GM19467 (cell line): ENCODE data around the gene EHMT1.
"Not testable (repeated sequence)": the region's sequence is repeated elsewhere in the genome, so short reads cannot be mapped to it uniquely, and the experiment has no call there.

Experiments used
- ATAC-seq: cut with Tn5 transposase; IDR thresholded peaks from one replicate; pipeline ENCODE4 v1.9.1; 2021; ENCODE audit warnings: mild to moderate bottlenecking, moderate library complexity; ENCODE audit not compliant: unreplicated experiment

EHMT1 gene

DNA sequence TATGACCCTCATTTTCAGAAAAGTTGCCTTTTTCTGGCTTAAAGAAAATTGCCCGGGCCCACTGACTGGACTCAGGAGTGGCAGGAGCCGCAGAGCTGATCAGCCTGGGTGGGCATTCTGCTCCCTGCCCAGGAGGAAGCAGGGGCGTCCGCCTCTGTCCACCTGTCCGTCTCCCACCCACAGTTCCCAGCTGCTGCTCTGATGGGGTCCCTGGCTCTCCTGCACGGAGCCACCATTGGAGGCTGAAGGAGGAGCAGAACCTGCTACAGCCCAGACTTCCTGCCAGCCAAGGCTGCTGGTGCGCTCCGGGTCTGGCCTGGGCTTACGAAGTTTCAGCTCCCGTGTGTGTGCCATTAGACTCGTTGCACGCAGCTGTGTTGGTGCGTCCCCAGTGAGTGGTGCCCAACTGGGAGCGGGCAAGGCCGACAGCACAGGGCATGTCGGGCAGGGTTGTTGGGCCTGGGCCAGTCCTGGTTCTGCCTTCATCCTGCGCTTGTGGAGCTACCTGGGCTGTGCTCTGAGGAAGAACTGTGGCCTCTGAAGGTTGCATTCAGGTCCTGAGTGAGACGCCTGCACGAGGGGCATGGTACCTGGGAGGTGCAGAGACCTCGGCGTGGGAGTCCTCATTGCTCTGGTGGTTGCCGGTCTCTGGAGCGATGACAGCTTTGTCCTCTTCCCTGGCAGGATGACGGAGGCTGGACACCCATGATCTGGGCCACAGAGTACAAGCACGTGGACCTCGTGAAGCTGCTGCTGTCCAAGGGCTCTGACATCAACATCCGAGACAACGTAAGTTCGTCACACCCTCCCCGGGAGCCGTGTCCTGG lies 181.6 kb downstream of the EHMT1 start:
- ATAC-seq: no peak

DNA sequence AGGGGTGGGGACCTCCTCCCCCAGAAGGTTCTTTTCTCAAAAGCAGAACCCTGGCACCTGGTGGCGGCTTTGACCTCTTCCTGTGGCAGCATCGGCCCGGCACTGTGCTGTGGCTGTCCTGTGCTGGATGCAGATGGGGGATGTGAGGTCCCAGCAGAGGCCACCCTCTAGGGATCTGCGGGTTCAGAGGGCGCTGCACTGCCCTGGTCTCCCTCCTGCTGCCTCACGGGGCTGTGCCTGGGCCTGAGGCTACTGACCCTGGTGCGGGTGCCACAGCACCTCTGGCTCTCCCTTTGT lies 182.2 kb downstream of the EHMT1 start:
- ATAC-seq: no peak

DNA sequence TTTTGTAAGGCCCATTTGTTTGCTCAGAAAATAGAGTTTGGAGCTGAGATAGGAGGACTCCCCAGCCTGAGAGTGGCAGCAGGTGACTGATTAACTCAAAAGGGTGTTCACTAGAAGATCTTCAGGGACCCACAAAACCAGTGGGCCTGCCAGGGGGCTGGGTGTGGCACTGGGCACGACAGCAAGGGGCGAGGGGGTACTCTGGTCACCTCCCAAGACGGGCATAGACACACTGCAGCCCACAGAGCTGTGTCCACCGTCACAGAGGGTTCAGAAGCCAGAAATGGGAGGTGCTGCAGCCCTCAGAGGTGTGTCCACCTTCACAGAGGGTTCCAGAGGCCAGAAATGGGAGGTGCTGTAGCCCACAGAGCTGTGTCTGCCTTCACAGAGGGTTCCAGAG lies 183.2 kb downstream of the EHMT1 start:
- ATAC-seq: no peak

DNA sequence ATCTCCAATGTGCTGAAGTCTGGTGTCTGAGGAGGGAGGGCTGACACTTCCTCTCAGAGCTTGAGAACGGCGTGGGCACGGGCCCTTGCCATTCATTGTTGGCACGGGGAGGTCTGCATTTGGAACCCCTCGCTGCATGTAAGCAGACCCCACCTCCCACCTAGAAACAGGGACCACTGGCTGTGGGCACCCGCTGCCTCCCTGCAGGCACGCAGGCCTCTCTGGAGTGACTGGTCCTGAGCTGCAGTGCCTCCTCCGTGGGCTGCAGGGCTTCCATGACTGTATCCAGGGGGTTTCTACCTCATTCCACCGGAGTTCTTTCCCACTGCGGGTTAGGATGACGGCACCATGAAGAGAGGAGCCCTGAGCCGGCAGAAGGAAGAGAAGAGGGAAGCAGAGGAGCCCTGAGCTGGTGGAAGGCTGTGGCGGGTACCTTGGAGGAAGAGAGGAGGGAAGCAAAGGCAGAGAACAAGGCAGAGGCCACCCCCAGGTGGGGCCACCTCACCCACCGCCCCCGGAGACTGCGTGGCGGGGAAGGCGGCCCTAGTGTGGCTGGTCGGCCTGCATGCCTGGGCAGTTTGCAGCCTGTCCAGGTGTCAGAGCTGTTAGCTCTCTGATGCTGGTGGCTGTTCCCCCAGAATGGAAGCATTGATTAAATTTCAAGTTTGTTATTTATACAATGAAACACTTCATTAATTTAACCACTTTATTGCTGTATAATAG lies 183.9 kb downstream of the EHMT1 start:
- no peak for ATAC-seq

DNA sequence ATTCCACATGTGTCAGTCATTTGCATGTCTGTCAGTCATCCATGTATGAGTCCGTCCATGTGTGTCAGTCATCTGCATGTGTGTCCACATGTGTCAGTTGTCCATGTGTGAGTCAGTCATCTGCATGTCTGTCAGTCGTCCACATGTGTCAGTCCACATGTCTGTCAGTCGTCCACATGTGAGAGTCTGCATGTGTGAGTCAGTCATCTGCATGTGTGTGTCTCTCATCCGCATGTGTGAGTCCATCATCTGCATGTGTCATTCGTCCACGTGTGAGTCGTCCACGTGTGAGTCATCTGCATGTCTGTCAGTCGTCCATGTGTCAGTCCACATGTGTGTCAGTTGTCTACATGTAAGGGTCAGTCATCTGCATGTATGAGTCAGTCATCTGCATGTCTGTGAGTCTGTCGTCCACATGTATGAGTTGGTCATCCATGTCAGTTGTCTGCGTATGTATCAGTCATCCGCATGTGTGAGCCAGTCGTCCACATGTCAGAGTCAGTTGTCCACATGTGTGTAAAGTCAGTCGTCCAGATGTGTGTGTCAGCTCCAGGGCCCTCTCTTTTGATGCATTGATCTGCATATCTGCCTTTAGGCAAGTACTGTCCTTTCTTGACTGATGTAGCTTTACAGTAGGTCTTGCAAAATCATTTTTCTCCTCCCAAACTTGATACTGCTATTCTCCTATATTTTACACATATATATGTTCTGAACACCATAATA lies 186.3 kb downstream of the EHMT1 start:
- no peak for ATAC-seq

DNA sequence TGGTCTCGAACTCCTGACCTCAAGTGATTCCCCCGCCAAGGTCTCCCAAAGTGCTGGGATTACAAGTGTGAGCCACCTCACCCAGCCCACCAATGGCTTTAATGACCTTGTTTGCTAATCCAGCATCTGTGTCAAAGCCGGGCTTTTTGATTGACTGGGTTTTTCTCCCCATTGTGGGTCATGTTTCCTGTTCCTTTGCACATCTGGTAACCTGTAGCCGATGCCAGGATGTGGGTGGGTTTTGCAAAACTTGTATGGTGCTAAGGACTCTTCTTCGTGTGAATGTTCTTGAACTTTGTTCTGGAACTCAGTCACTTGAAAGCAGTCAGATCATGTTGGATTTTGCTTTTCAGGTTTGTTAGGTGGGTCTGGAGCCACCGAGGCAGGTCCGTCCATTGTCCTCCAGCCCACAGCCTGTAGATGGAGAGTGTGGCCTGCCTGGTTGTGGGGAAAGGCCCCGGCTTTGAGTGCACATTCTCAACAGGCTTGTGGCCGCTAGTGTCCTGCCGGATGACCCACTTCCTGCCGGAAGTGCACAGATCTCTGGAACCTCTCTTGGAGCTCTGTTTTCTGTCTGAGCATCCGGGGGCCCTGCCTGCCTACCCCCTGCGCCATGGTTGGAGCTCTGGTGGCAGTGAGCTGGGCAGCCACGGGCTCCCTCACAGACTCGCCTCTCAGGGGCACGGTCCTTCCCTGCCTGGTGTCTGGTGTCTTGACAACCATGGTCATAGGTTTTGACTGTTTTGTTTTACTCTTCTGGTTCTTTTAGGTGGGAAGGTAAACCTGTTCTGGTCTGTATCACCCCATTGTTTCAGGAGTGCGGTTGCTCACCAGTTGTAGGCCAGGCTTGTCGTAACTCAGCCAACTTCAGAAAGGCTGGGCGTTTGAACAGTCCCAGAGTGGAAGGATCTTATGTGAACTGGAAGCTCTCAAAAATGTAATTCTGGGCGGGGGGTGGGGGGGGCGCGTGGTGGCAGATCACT lies 189.2 kb downstream of the EHMT1 start:
- no peak for ATAC-seq

DNA sequence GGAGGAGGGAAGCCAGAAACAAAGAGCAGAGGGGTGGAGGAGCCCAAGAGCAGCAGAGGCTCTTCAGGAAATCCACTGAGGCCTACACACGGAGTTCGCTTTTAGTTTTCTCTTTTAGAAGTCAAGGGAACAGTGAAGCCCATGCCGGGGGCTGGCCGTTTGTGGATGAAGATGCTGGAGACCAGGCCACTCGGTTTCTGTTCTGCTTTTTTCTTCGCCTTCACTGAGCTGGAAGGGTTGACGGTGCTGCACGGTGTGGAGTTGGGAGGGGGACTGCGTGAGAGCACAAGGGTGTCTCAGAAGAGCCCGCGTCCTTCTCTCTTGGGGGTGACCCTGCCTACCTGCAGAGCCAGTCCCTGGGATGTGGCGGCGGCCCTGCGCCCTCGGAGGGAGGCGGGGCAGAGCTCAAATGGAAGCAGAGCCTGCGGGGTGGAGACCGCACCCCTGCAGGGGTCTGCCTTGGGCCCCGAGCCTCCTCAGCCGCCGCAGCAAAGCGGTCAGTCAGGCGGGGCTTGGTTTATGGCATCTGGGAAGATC lies 190.3 kb downstream of the EHMT1 start:
- no peak for ATAC-seq

DNA sequence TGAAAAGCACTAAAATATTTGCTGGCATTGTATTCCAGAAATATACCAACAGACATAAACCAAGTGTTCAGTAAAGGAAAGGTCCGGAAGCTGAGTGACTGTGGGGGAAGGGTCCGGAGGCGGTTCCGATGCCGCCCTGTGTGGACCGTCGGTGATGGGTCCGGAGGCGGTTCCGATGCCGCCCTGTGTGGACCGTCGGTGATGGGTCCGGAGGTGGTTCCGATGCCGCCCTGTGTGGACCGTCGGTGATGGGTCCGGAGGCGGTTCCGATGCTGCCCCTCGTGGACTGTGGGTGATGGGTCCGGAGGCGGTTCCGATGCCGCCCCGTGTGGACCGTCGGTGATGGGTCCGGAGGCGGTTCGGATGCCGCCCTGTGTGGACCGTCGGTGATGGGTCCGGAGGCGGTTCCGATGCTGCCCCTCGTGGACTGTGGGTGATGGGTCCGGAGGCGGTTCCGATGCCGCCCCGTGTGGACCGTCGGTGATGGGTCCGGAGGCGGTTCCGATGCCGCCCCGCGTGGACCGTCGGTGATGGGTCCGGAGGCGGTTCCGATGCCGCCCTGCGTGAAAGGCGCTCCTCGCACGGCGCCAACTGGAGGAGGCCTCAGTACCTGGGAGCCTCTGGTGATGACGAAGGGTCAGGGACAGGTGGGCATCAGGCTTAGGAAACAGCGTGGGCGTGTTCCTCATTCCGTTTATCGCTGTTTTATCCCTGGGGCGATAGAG lies 191.1 kb downstream of the EHMT1 start:
- not testable (repeated sequence) for ATAC-seq

DNA sequence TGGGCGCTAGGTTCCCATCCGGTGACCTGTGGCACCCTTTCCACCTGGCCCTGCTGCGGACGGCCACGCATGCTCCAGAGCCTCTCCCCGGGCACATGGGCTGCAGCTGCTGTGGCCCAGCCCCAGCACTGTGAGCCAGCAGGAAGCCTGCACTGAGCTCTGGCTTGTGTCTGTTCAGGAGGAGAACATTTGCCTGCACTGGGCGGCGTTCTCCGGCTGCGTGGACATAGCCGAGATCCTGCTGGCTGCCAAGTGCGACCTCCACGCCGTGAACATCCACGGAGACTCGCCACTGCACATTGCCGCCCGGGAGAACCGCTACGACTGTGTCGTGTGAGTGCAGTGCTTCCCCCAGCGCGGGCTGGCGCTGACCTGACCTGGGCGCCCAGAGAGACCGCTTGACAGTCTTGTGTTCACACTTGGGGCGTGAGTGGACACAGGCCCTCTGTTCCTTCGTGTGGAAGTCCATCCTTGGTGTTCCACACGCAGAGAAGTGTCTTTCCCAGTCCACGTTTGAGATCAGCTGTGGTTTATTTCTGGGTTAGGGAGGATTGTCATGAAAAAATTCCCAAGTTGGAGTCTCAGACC lies 192.6 kb downstream of the EHMT1 start:
- no peak for ATAC-seq

DNA sequence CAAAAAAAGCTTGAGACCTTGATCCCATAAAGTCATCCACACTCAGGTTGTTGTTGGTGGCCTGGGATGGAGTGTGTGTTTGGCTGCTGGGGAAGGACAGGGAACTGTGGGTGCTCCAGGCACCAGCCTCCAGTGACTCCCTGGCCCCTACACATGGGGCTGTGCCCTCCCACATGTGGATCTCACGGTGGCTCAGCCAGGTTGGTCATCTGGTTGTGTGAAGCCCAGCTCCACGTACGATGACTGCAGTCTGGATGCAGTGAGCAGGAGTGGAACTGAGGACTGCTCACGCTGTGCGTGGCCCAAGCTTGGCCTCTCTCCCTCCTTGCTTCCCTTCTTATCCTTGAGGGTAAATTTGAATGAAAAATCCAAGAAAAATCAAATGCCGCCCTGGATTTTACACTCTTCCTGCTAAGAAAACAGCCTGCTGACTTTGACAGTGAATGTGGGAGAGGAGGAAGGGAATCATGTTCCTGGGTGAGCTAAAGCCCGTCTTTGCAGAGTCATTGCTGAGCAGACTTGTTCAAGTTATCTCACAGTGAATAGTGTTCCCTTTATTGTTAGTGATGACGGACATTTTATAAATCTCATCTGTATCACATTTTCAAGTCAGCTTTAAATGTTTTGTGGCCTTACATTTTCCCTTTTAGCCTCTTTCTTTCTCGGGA lies 193.7 kb downstream of the EHMT1 start:
- ATAC-seq: no peak

DNA sequence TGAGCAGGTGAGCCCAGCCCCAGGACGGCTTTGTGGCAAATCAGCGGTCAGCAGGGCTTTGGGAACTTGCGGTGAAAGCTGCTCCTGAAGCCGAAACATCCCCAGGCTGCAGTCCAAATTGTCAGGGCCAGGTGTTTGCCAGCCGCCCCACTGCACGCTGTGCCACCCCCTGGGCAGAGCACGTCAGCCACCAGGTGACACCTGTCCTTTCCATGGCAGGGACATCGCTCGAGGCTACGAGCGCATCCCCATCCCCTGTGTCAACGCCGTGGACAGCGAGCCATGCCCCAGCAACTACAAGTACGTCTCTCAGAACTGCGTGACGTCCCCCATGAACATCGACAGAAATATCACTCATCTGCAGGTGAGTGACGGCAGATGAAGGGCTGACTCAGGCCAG lies 194.4 kb downstream of the EHMT1 start:
- no peak for ATAC-seq

DNA sequence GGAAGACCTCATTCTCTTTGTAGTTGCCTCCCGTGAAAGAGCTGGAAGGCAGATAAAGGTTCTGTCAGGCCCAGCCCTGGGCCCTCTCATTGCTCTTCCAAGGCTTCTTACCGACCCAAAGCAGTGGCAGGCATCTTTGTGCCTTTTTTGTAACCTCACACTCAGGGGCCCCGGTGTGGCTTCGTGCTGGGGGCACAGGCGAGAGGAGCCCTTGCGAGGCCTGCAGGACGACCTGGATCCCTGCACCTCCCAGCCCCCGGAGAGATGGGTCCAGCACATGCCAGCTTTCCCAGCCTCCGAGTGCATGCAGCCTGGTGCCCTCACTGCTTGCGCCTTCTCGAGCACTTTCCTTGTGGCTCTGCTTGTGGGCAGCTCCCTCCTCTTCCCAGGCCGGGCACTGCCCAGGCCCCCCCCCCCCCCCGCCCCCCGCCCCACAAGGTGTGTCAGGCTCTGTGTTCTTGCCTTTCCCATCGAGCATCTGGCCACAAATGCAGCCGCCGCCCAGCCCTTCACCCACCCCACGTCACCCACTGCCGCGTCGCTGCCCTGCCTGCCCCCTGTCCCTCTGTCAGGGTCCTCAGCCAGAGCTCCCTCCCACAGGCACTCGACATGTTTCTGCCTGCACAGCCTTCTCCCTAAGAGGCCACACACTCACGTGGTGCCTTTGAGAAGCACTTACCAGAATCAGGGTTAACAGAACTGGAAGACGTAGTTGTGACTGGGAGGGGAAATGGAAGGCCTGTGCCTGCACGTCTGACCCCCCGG lies 195.0 kb downstream of the EHMT1 start:
- ATAC-seq: no peak

DNA sequence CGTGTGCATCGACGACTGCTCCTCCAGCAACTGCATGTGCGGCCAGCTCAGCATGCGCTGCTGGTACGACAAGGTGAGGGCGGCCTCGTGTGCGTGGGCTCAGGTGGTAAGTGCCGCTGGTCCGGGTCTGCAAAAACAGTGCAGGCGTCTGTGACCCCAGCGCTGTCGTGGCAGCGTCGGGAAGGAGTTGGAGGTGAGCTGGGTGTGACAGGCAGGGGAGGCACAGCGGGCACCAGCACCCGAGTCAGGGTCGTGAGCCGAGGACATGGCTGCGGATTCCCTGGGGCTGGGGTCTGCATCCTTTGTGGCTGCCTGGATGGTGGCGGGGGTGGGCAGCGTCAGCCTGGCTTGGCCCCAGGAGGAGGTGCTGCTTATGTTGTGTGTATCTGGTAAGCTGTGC lies 195.6 kb downstream of the EHMT1 start:
- ATAC-seq: no peak

DNA sequence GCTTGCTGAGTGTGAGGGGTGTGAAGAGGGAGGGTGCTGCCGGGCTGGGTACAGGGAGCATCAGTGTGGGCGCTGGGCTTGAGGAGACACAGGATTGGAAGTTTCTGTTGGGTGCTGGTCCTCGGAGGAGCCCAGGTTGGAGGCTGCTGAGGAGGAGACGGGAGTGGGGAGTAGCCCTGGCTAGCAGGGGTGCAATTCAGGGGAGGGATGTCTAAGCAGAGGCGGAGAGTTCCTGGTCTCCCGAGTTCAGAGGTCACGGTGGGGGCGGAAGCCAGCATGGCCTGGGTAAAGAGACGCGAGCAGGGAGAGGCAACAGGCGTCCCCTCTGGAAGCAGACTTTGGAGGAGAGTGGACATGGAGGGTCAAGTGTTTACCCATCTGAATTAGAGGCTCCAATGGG lies 196.0 kb downstream of the EHMT1 start:
- ATAC-seq: no peak

DNA sequence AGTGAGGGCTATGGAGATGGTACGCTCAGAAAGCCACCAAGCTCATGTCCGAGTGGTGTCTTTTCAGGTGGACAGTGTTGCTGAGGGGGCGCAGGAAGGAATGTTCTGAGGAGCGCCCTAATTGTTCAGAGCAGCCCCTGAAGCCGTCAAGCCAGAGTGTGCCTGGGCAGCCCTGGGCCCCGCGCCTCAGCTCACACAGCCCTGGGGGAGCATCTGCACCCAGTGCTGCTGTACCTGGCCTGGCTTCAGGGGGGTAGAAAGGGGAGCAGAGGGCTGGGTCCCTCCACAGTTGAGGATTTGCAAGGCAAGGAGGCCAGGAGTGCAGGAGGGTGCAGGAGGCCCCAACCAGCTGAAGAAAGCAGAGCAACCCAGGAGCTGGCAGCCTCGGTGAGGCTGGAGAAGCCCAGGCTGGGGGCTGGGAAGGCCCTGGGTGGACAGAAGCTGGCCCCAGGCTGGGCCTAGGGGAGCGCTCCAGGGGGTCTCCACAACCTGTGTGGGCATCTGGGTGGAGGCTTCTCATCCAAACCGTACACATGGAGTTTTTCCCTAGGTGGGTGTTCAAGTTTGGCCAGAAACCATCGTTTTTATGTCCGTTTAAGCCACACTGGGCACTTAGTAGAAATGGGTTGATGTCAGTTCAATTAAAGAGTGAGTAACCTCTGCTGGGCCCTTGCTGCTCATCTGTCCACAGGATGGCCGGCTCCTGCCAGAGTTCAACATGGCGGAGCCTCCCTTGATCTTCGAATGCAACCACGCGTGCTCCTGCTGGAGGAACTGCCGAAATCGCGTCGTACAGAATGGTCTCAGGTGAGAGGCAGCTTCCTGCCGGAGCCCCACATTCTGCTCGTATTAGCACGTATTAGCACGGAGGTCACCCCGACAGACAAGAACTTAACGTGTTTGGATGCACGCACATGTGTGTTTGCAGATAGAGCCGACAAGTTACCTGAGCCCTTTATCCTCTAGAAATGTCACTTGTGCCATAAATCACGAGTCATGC lies 196.8 kb downstream of the EHMT1 start:
- ATAC-seq: no peak

DNA sequence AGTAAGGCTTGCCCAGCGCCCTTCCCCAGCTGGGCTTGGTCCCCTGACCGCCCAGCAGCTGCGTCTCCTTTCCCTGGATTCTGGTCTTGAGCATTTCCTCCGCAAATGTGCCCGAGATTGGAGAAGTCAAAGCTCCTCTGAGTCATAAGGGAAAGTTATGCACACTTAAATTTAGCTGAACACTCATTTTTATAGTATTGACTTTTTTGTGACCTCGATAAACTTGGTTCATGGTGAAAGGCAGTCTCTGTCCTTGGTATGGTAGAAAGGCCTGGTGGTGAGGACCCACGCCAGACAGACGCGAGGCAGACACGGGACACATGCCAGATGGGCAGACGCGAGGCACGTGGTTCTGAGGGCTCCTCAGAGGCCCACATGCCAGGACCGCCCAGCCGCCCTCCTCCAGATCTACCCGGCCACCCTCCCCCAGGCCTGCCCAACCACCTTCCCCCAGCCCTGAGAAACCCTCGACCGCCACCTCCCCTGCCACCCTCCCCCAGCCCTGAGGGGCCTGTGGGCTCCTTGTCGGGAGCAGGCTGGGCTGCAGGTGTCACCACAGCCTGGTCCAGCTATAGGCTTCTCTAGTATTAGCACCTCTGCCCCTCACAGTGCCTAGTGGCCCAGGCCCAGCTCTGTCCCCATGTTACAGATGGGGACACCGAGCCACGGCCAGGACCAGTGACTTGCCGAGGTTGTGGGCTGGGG lies 197.9 kb downstream of the EHMT1 start:
- ATAC-seq: no peak
